Activated T-cell treated with anti-CD3 and anti-CD28 coated beads for 4 hours (primary cell): ENCODE data around the gene ZBTB12.
"Not testable (repeated sequence)": the region's sequence is repeated elsewhere in the genome, so short reads cannot be mapped to it uniquely, and the experiment has no call there.

ENCODE experiments used
- DNase-seq: peaks from one replicate; pipeline ENCODE4 v3.0.0-alpha.2; 2020

The ZBTB12 gene

GRCh38 chr6:31871046-31871659, 30.7 kb downstream of the ZBTB12 start:
- no peak for DNase-seq

- DNase-seq, result no peak
These were observed 31.4 kb downstream of the ZBTB12 start for GRCh38 chr6:31870385-31870921.

- DNase-seq, result no peak
These were observed 32.5 kb downstream of the ZBTB12 start for GRCh38 chr6:31869343-31869742.

GRCh38 chr6:31868658-31868971, 33.3 kb downstream of the ZBTB12 start:
- not testable (repeated sequence) for DNase-seq

- no peak for DNase-seq
These were observed 36.4 kb downstream of the ZBTB12 start for GRCh38 chr6:31865205-31866118.

- DNase-seq, result no peak
These were observed 37.1 kb downstream of the ZBTB12 start for GRCh38 chr6:31864818-31865204.

- not testable (repeated sequence) for DNase-seq
These were observed 37.7 kb downstream of the ZBTB12 start for GRCh38 chr6:31864123-31864562.

GRCh38 chr6:31862344-31863235, 39.3 kb downstream of the ZBTB12 start, which contains the start of gene NEU1:
Gene NEU1, minus strand, starts transcription at chr6:31862821. Its CDS starts 45 bp downstream, at chr6:31862776.
- peak; percentile 98 for DNase-seq

- DNase-seq, result no peak
These were observed 40.0 kb downstream of the ZBTB12 start for GRCh38 chr6:31861919-31862343.

GRCh38 chr6:31861150-31861549, 40.7 kb downstream of the ZBTB12 start:
- no peak for DNase-seq

- no peak for DNase-seq
These were observed 41.5 kb downstream of the ZBTB12 start for GRCh38 chr6:31860349-31860748.

- no peak for DNase-seq
These were observed 42.0 kb downstream of the ZBTB12 start for GRCh38 chr6:31859923-31860322.

GRCh38 chr6:31858707-31859106, 43.2 kb downstream of the ZBTB12 start:
- DNase-seq, result no peak

GRCh38 chr6:31857774-31858173, 44.1 kb downstream of the ZBTB12 start:
- not testable (repeated sequence) for DNase-seq

GRCh38 chr6:31851980-31852718, 49.7 kb downstream of the ZBTB12 start:
- not testable (repeated sequence) for DNase-seq

- no peak for DNase-seq
These were observed 50.4 kb downstream of the ZBTB12 start for GRCh38 chr6:31851485-31851832.

GRCh38 chr6:31850765-31851484, 51.0 kb downstream of the ZBTB12 start:
- DNase-seq, result no peak
